Spleen (tissue), 11 donors: ENCODE results near the gene ALS2CL. TPM values are rescaled to one million over a fixed set of nuclear protein-coding genes. Genes with fewer than 3 reads are reported as not detected.

Source experiments
- DNase-seq: peaks from one replicate; pipeline ENCODE4 v3.0.0-alpha.2; 2020
- H3K27ac ChIP-seq, 8 donors: fragments of 200-600 bp; sonication (generic) in 7 of 8; 1 replicate in 4 of 8; 2 replicates in 4 of 8; pipeline versions ENCODE4 v1.5.0 to v1.8.0; 2016 to 2021; ENCODE audit warnings: inconsistent platforms in 4 of 8, mild to moderate bottlenecking in 4 of 8, moderate library complexity in 1 of 8
- H3K27me3 ChIP-seq, 7 donors: fragments of 200-600 bp; sonication (generic) in 6 of 7; replicated peaks in 1 of 7; 1 replicate in 4 of 7; 2 replicates in 3 of 7; pipeline versions ENCODE4 v1.5.0 to v1.8.0; 2016 to 2021; ENCODE audit warnings: inconsistent platforms in 3 of 7, mild to moderate bottlenecking in 1 of 7
- H3K36me3 ChIP-seq, 6 donors: fragments of 200-600 bp; sonication (generic) in 5 of 6; 1 replicate in 4 of 6; 2 replicates in 2 of 6; pipeline versions ENCODE4 v1.5.0 to v1.8.0; 2016 to 2021; ENCODE audit warnings: inconsistent platforms in 2 of 6
- H3K4me1 ChIP-seq, 6 donors: fragments of 200-600 bp; sonication (generic) in 5 of 6; 1 replicate in 3 of 6; 2 replicates in 3 of 6; pipeline versions ENCODE4 v1.5.0 to v1.8.0; 2016 to 2021; ENCODE audit warnings: inconsistent platforms in 3 of 6
- H3K4me3 ChIP-seq, 8 donors: fragments of 200-600 bp; sonication (generic) in 7 of 8; 1 replicate in 4 of 8; 2 replicates in 4 of 8; pipeline versions ENCODE4 v1.5.0 to v1.8.0; 2016 to 2021; ENCODE audit warnings: inconsistent platforms in 4 of 8, mild to moderate bottlenecking in 4 of 8, moderate library complexity in 2 of 8
- H3K9me3 ChIP-seq, 8 donors: fragments of 200-600 bp; sonication (generic) in 7 of 8; 1 replicate in 4 of 8; 2 replicates in 4 of 8; pipeline versions ENCODE4 v1.5.0 to v1.8.0; 2016 to 2021; ENCODE audit warnings: inconsistent platforms in 4 of 8
- CTCF ChIP-seq, 11 experiments: fragments of 200-600 bp in 7 of 11; fragments of 450-650 bp in 4 of 11; sonication (generic) in 4 of 11; IDR thresholded peaks in 8 of 11; conservative IDR thresholded peaks in 3 of 11; 1 replicate in 7 of 11; 2 replicates in 4 of 11; pipeline versions ENCODE4 v1.4.0 to v1.8.0; 2016 to 2021; ENCODE audit warnings: antibody characterized with exemption in 11 of 11, inconsistent platforms in 4 of 11, mild to moderate bottlenecking in 1 of 11
- POLR2A ChIP-seq, 3 donors: fragments of 450-650 bp; IDR thresholded peaks; one replicate each; pipeline ENCODE4 v1.5.1; 2017; ENCODE audit warnings: antibody characterized with exemption in 3 of 3, mild to moderate bottlenecking in 1 of 3
- POLR2AphosphoS5 ChIP-seq, 3 donors: sonication (generic); formaldehyde crosslinking; IDR thresholded peaks; one replicate each; pipeline ENCODE4 v1.5.1; 2017; ENCODE audit warnings: antibody characterized with exemption in 3 of 3
- WGBS, 5 donors: extraction: QIAGEN DNeasy Blood & Tissue Kit in 3 of 5; methylation state at CpG; one replicate each; pipeline versions ENCODE4 v1.1.5 to v1.1.7; 2013 to 2018; 5-methylcytosine and 5-hydroxymethylcytosine counted together
- intact Hi-C: fragments of 100-400 bp; cut with DNase I; formaldehyde crosslinking; loops from one replicate; pipeline ENCODE4 v1.15.0; 2023; ENCODE audit warnings: low total_unique reads
- polyA plus RNA-seq, 3 donors: library from polyadenylated mRNA; stranded (reverse); fragments of 200-250 nt; gene quantifications; one replicate each; pipeline ENCODE4 v1.2.1, GENCODE V29; 2013
- total RNA-seq, 7 donors: library from RNA; depleted of rRNA in 3 of 7; stranded (reverse); fragments of >200 nt in 3 of 7; fragmentation: NEBNext Ultra II Directional in 4 of 7; extraction: Animal tissue kit (Norgen Biotek cat#: 25700) in 4 of 7; gene quantifications; one replicate each; pipeline versions ENCODE4 v1.1.0 to v1.2.1, GENCODE V29; 2016 to 2021
- donor health status: healthy with polysubstance abuse.
- donor health status: DM: no; HTN: no; CAD: no; lungs with moderate emphysema.
- donor health status: DM: no; HTN: no; CAD: no.
- donor health status: Bipolar disorder and iron deficiency.
- donor health status: healthy.
- donor health status: DM: no; HTN: no; CAD: no.
- donor health status: DM: yes; HTN: yes; CAD: no.

Gene ALS2CL
- total and polyA plus RNA-seq, 10 donors: 7.9 to 61.2 (median 31.9) TPM

- Histone ChIP-seq H3K27ac (peak overlapping the region in 1 of 8 donors; percentile 18), H3K9me3 (no peaks in the 10 kb centered on the region), H3K4me3 (no peak overlapping the region), H3K27me3 (peaks cover 0 to 3% (median 0%) of the 10 kb centered on the region in 7 donors), H3K36me3 (no peaks in the 10 kb centered on the region), H3K4me1 (peaks cover 0 to 24% (median 12%) of the 10 kb centered on the region in 6 donors)
- 84 to 92% (median 88%) methylated on average over 6 of the region's 6 CpGs for WGBS, 5 donors
- DNase-seq: peak; percentile 47
- intact Hi-C loops: no loop called here
- no peak for TF ChIP-seq CTCF (IDR thresholded peaks at IDR 0.05 in 8 of 11, conservative IDR thresholded peaks at IDR 0.05 in 3 of 11)
- no peak for TF ChIP-seq POLR2AphosphoS5 (IDR thresholded peaks at IDR 0.05)
- TF ChIP-seq POLR2A (IDR thresholded peaks at IDR 0.05): no peak
Observed at GRCh38 chr3:46664188-46664970, 29.1 kb downstream of the ALS2CL start.

- TF ChIP-seq POLR2A (IDR thresholded peaks at IDR 0.05) (no peak), POLR2AphosphoS5 (IDR thresholded peaks at IDR 0.05) (peak in 2 of 3 donors; percentile 29 to 35), CTCF (IDR thresholded peaks at IDR 0.05 in 8 of 11, conservative IDR thresholded peaks at IDR 0.05 in 3 of 11) (peak in 5 of 11 experiments; percentile 14 to 44 (median 28))
- intact Hi-C loops: no loop called here
- Histone ChIP-seq H3K4me1 (peaks cover 0 to 22% (median 12%) of the 10 kb centered on the region in 6 donors), H3K9me3 (no peaks in the 10 kb centered on the region), H3K36me3 (no peaks in the 10 kb centered on the region), H3K27ac (peak overlapping the region in 1 of 8 donors; percentile 18), H3K27me3 (peaks cover 0 to 3% (median 0%) of the 10 kb centered on the region in 7 donors), H3K4me3 (no peak overlapping the region)
- 46 to 59% (median 54%) methylated on average over 7 to 8 of the region's 8 CpGs for WGBS, 5 donors
- DNase-seq: peak; percentile 72
Observed at GRCh38 chr3:46663591-46664135, 29.8 kb downstream of the ALS2CL start.

GRCh38 chr3:46662771-46663551, 30.5 kb downstream of the ALS2CL start:
- Histone ChIP-seq H3K4me3 (no peak overlapping the region), H3K36me3 (no peaks in the 10 kb centered on the region), H3K27me3 (peaks cover 0 to 3% (median 0%) of the 10 kb centered on the region in 7 donors), H3K27ac (no peak overlapping the region), H3K4me1 (peaks cover 0 to 22% (median 12%) of the 10 kb centered on the region in 6 donors), H3K9me3 (no peaks in the 10 kb centered on the region)
- TF ChIP-seq POLR2A (IDR thresholded peaks at IDR 0.05) (no peak), CTCF (IDR thresholded peaks at IDR 0.05 in 8 of 11, conservative IDR thresholded peaks at IDR 0.05 in 3 of 11) (peak in 1 of 11 experiments; percentile 0), POLR2AphosphoS5 (IDR thresholded peaks at IDR 0.05) (no peak)
- intact Hi-C loops: no loop called here
- WGBS, 5 donors: 76 to 81% (median 78%) methylated on average over 17 of the region's 17 CpGs
- DNase-seq: no peak
